ENCODE results near the gene LORICRIN.

- no peak for TF ChIP-seq CTCF (IDR thresholded peaks at IDR 0.05)
- no peak for TF ChIP-seq EZH2 (IDR thresholded peaks at IDR 0.05; ENCODE audit: borderline replicate concordance, insufficient read depth, low read depth, low read length, poor library complexity, severe bottlenecking)
These were observed 2.0 kb downstream of the LORICRIN start for GRCh38 chr1:153261281-153262069.

Data from B cell (primary cell).